HEK293 (cell line): ENCODE measurements around the gene ABCA2.
A peak's percentile ranks its signal among the peaks of the same experiment; 100 is the strongest.

Experiments
- CTCF ChIA-PET: fragments of 350-600 bp; formaldehyde crosslinking; extraction: SDS; loops from one replicate; lab custom pipeline; 2021; ENCODE audit warnings: antibody characterized with exemption; lab: Yijun Ruan, JAX
- POLR2A ChIA-PET: fragments of 300-600 bp; formaldehyde crosslinking; extraction: SDS; loops from one replicate; lab custom pipeline; 2020; ENCODE audit warnings: antibody characterized with exemption, inconsistent platforms; lab: Yijun Ruan, JAX
- H3K27ac ChIP-seq: fragments of 200-500 bp; sonication (Bioruptor generic); 2 replicates; pipeline ENCODE4 v1.5.1; 2014; ENCODE audit warnings: low read depth, low read length, control low read depth, inconsistent platforms; ENCODE audit errors: extremely low read depth
- H3K36me3 ChIP-seq, 2 experiments: fragments of 200-500 bp in 1 of 2; sonication (Bioruptor generic) in 1 of 2; 1 replicate in 1 of 2; 2 replicates in 1 of 2; pipeline ENCODE4 v1.5.1; 2014 to 2017; ENCODE audit warnings: inconsistent platforms in 2 of 2, low read length in 2 of 2; ENCODE audit not compliant: control insufficient read depth in 2 of 2, insufficient read depth in 1 of 2
- H3K4me1 ChIP-seq: fragments of 200-500 bp; sonication (Bioruptor generic); 2 replicates; pipeline ENCODE4 v1.5.1; 2014; ENCODE audit warnings: mild to moderate bottlenecking, low read length, inconsistent platforms; ENCODE audit not compliant: control insufficient read depth, insufficient read depth
- H3K4me3 ChIP-seq: 2 replicates; pipeline ENCODE4 v1.5.1; 2011; ENCODE audit warnings: low read depth, mild to moderate bottlenecking, control low read depth, low read length, moderate library complexity
- H3K9me3 ChIP-seq: fragments of 200-500 bp; sonication (Bioruptor generic); 2 replicates; pipeline ENCODE4 v1.5.1; 2014; ENCODE audit warnings: low read depth, low read length, inconsistent platforms; ENCODE audit not compliant: control insufficient read depth, insufficient read depth
- EGR2 ChIP-seq: fragments of 450-650 bp; formaldehyde crosslinking; IDR thresholded peaks from 2 replicates; pipeline ENCODE4 v1.5.1; 2016; ENCODE audit warnings: low read depth, missing biosample characterization, missing genetic modification characterization
- GLIS2 ChIP-seq: fragments of 450-650 bp; formaldehyde crosslinking; IDR thresholded peaks from 2 replicates; pipeline ENCODE4 v1.5.1; 2016; ENCODE audit warnings: missing biosample characterization, missing genetic modification characterization
- KLF10 ChIP-seq: fragments of 450-650 bp; IDR thresholded peaks from 2 replicates; pipeline ENCODE4 v1.5.1; 2018; ENCODE audit warnings: missing biosample characterization, mild to moderate bottlenecking, missing genetic modification characterization
- KLF16 ChIP-seq: fragments of 450-650 bp; formaldehyde crosslinking; IDR thresholded peaks from 2 replicates; pipeline ENCODE4 v1.5.1; 2017; ENCODE audit warnings: missing biosample characterization, missing genetic modification characterization
- KLF8 ChIP-seq: fragments of 450-650 bp; formaldehyde crosslinking; IDR thresholded peaks from 2 replicates; pipeline ENCODE4 v1.5.1; 2016; ENCODE audit warnings: missing biosample characterization, missing genetic modification characterization
- KLF9 ChIP-seq: fragments of 450-650 bp; formaldehyde crosslinking; IDR thresholded peaks from 2 replicates; pipeline ENCODE4 v1.5.1; 2016; ENCODE audit warnings: missing biosample characterization, missing genetic modification characterization, low read depth
- PRDM10 ChIP-seq: fragments of 450-650 bp; formaldehyde crosslinking; IDR thresholded peaks from 2 replicates; pipeline ENCODE4 v1.5.1; 2016; ENCODE audit warnings: missing biosample characterization, missing genetic modification characterization
- REPIN1 ChIP-seq: fragments of 450-650 bp; formaldehyde crosslinking; IDR thresholded peaks from 2 replicates; pipeline ENCODE4 v1.5.1; 2017; ENCODE audit warnings: missing biosample characterization, missing genetic modification characterization, low read depth
- SP2 ChIP-seq: fragments of 450-650 bp; formaldehyde crosslinking; IDR thresholded peaks from 2 replicates; pipeline ENCODE4 v1.5.1; 2016; ENCODE audit warnings: missing biosample characterization, missing genetic modification characterization
- ZBTB20 ChIP-seq: fragments of 450-650 bp; formaldehyde crosslinking; IDR thresholded peaks from 2 replicates; pipeline ENCODE4 v1.5.1; 2016; ENCODE audit warnings: missing biosample characterization, missing genetic modification characterization
- ZBTB48 ChIP-seq: fragments of 450-650 bp; formaldehyde crosslinking; IDR thresholded peaks from 2 replicates; pipeline ENCODE4 v1.5.1; 2016; ENCODE audit warnings: missing biosample characterization, missing genetic modification characterization
- ZBTB7A ChIP-seq: fragments of 450-650 bp; formaldehyde crosslinking; IDR thresholded peaks from 2 replicates; pipeline ENCODE4 v1.5.1; 2016; ENCODE audit warnings: low read depth, missing biosample characterization, missing genetic modification characterization
- ZBTB8A ChIP-seq: fragments of 450-650 bp; formaldehyde crosslinking; IDR thresholded peaks from 2 replicates; pipeline ENCODE4 v1.5.1; 2016; ENCODE audit warnings: missing biosample characterization, missing genetic modification characterization
- ZFHX2 ChIP-seq: fragments of 450-650 bp; formaldehyde crosslinking; conservative IDR thresholded peaks from 2 replicates; pipeline ENCODE4 v1.5.1; 2016; ENCODE audit warnings: missing biosample characterization, missing genetic modification characterization
- ZNF146 ChIP-seq: fragments of 450-650 bp; formaldehyde crosslinking; IDR thresholded peaks from 2 replicates; pipeline ENCODE4 v1.5.1; 2016; ENCODE audit warnings: missing biosample characterization, missing genetic modification characterization
- ZNF324 ChIP-seq: fragments of 450-650 bp; formaldehyde crosslinking; IDR thresholded peaks from 2 replicates; pipeline ENCODE4 v1.5.1; 2016; ENCODE audit warnings: missing biosample characterization, missing genetic modification characterization
- ZNF341 ChIP-seq: fragments of 450-650 bp; formaldehyde crosslinking; IDR thresholded peaks from 2 replicates; pipeline ENCODE4; 2016; ENCODE audit warnings: low read depth, missing biosample characterization, missing genetic modification characterization
- ZNF561 ChIP-seq: fragments of 450-650 bp; IDR thresholded peaks from 2 replicates; pipeline ENCODE4 v1.5.1; 2018; ENCODE audit warnings: missing biosample characterization, missing genetic modification characterization, borderline replicate concordance
- ZNF600 ChIP-seq: fragments of 450-650 bp; formaldehyde crosslinking; IDR thresholded peaks from 2 replicates; pipeline ENCODE4 v1.5.1; 2016; ENCODE audit warnings: missing biosample characterization, missing genetic modification characterization
- ZNF624 ChIP-seq: fragments of 450-650 bp; formaldehyde crosslinking; IDR thresholded peaks from 2 replicates; pipeline ENCODE4 v1.5.1; 2017; ENCODE audit warnings: missing biosample characterization, missing genetic modification characterization
- ZNF843 ChIP-seq: fragments of 450-650 bp; formaldehyde crosslinking; IDR thresholded peaks from 2 replicates; pipeline ENCODE4 v1.5.1; 2016; ENCODE audit warnings: missing biosample characterization, missing genetic modification characterization
- TF ChIP-seq, protein P1 (sequence below): fragments of 450-650 bp; formaldehyde crosslinking; IDR thresholded peaks from 2 replicates; pipeline ENCODE4 v1.5.1; 2016; ENCODE audit warnings: missing biosample characterization, missing genetic modification characterization

ABCA2 gene

GRCh38 chr9:136997371-136997770 lies 30.7 kb downstream of the ABCA2 start:
- Histone ChIP-seq H3K4me3 (no peak overlapping the region), H3K4me1 (peaks cover 5% of the 10 kb centered on the region), H3K9me3 (no peaks in the 10 kb centered on the region), H3K36me3 (peaks cover 0 to 18% of the 10 kb centered on the region in 2 experiments; a peak in 1 of 3 replicates), H3K27ac (no peak overlapping the region)
- ChIA-PET POLR2A (interaction anchor here (1.3 kb wide), 2 partner anchors 111 to 156 kb away, joined by 3 to 4 read pairs; partner anchors contain the start of gene TRAF2), CTCF (interaction anchor here (0.6 to 5.4 kb wide), 3 partner anchors 32 to 49 kb away, joined by 3 to 38 read pairs (median 15); partner anchors contain the start of gene ABCA2)
- TF ChIP-seq, protein P1, sequence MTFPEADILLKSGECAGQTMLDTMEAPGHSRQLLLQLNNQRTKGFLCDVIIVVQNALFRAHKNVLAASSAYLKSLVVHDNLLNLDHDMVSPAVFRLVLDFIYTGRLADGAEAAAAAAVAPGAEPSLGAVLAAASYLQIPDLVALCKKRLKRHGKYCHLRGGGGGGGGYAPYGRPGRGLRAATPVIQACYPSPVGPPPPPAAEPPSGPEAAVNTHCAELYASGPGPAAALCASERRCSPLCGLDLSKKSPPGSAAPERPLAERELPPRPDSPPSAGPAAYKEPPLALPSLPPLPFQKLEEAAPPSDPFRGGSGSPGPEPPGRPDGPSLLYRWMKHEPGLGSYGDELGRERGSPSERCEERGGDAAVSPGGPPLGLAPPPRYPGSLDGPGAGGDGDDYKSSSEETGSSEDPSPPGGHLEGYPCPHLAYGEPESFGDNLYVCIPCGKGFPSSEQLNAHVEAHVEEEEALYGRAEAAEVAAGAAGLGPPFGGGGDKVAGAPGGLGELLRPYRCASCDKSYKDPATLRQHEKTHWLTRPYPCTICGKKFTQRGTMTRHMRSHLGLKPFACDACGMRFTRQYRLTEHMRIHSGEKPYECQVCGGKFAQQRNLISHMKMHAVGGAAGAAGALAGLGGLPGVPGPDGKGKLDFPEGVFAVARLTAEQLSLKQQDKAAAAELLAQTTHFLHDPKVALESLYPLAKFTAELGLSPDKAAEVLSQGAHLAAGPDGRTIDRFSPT (tag by site-specific recombination) = peak; percentile 31
- TF ChIP-seq ZNF146 (tag by site-specific recombination) = no peak

DNA sequence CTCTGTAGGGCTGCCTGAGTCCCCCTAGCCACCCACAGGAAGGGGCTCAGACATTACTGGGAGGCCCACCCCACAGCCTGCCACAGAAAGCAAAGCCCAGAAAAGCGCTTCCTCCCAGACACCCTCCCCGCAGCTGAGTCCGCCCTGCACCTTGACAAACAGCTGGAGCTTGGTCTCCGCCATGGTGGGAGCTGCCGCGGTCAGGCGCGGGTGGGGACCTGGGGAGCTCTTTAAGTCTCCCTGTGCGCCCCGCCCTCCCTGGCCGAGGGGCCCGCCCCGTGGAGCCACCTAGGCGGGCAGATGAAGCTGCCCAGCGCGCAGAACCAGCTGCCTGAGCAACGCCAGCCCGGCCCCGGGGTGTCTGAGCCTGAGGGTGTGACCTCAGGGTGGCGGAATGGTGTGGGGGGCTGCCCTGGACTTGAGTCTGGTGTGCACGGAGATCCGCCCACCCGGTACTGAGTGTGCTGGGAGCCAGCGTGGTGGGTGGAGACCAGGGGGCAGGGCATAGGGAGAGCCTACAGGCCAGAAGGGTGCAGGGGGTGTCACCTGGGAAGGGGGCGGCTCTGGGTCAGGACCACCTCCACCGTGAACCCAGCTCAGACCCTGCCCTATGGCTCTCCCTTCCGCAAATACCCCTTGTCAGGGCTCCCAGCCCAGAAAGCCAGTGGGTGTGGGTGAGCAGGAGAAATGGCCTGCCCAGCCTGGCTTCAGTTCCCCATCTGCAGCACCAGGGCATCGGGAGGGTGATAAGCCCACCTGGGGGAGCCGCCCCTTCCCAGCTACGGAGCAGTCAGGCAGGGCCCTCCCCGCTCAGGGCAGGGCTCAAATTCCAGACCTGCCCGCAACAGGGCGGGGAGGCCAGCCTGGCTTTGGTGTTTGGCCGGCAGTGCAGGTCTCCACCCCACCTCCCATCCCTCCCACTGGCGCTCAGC lies 31.4 kb downstream of the ABCA2 start, which contains the start of gene CLIC3:
CLIC3 (minus strand) TSS at position 208 of the 932 bp plus-strand sequence; CDS start at position 183, 25 bp downstream.
- Histone ChIP-seq H3K9me3 (no peaks in the 10 kb centered on the region), H3K4me3 (no peak within 1 kb of the TSS), H3K36me3 (peaks cover 0 to 18% of the 10 kb centered on the region in 2 experiments; a peak in 1 of 3 replicates), H3K27ac (no peak within 1 kb of the TSS), H3K4me1 (peaks cover 5% of the 10 kb centered on the region)
- POLR2A ChIA-PET = interaction anchor here (0.7 to 1.6 kb wide), 15 partner anchors 10 to 244 kb away, joined by 3 to 8 read pairs (median 4); partner anchors contain the start of genes TRAF2 and TUBB4B
- CTCF ChIA-PET = interaction anchor here (0.6 to 5.4 kb wide), 6 partner anchors 33 to 209 kb away, joined by 3 to 38 read pairs (median 4); partner anchors contain the start of gene ABCA2
- TF ChIP-seq KLF9 (0 out of 2 replicates have a peak, but pooled peaks have one; percentile 25), ZNF600 (tag by site-specific recombination) (no peak), ZFHX2 (tag by site-specific recombination) (peak; percentile 93), SP2 (tag by site-specific recombination) (peak; percentile 65), ZNF624 (tag by site-specific recombination) (no peak), ZNF843 (tag by site-specific recombination) (no peak), KLF8 (peak; percentile 25; the same call in 1 of the 2 replicates), ZBTB48 (tag by site-specific recombination) (peak; percentile 9; the same call in 1 of the 2 replicates), ZBTB20 (tag by site-specific recombination) (0 out of 2 replicates have a peak, but pooled peaks have one; percentile 15), ZNF561 (tag by site-specific recombination) (no peak), EGR2 (tag by site-specific recombination) (peak; percentile 92), KLF16 (tag by site-specific recombination) (peak; percentile 30; the same call in 1 of the 2 replicates), GLIS2 (tag by site-specific recombination) (peak; percentile 82), ZNF324 (tag by site-specific recombination) (no peak), REPIN1 (tag by site-specific recombination) (no peak), KLF10 (tag by site-specific recombination) (no peak), ZNF341 (tag by site-specific recombination) (peak; percentile 72), PRDM10 (peak; percentile 89), ZBTB8A (peak; percentile 16; the same call in 1 of the 2 replicates), ZBTB7A (tag by site-specific recombination) (0 out of 2 replicates have a peak, but pooled peaks have one; percentile 32)
- TF ChIP-seq, protein P1 (tag by site-specific recombination) = peak; percentile 42; the same call in 1 of the 2 replicates
